Lower leg skin (tissue), 4 donors: ENCODE data around the gene CNRIP1. TPM values are rescaled to one million over a fixed set of nuclear protein-coding genes. Genes with fewer than 3 reads are reported as not detected.

ENCODE experiments used
- DNase-seq, 2 donors: peaks; one replicate each; pipeline ENCODE4 v3.0.0-alpha.2; 2019; ENCODE audit warnings: low spot score in 2 of 2
- H3K4me3 ChIP-seq: fragments of 200-600 bp; sonication (generic); 2 replicates; pipeline ENCODE4 v1.5.1; 2017; ENCODE audit warnings: mild to moderate bottlenecking, low read depth; ENCODE audit not compliant: poor library complexity, severe bottlenecking
- POLR2A ChIP-seq, 2 donors: fragments of 450-650 bp; IDR thresholded peaks; one replicate each; pipeline ENCODE4 v1.6.1; 2016 to 2017; ENCODE audit warnings: antibody characterized with exemption in 2 of 2, mild to moderate bottlenecking in 1 of 2, moderate library complexity in 1 of 2
- WGBS, 2 donors: methylation state at CpG; one replicate each; pipeline ENCODE4 v1.1.5; 2018; 5-methylcytosine and 5-hydroxymethylcytosine counted together
- intact Hi-C: fragments of 100-400 bp; cut with DNase I; formaldehyde crosslinking; loops from one replicate; pipeline ENCODE4 v1.15.0; 2023; ENCODE audit warnings: low total_unique reads
- total RNA-seq, 4 donors: library from RNA; depleted of rRNA; stranded (reverse); fragments of >200 nt; gene quantifications; one replicate each; pipeline ENCODE4 v1.1.0, GENCODE V29; 2016
- TF ChIP-seq, protein P1 (sequence below), 3 donors: fragments of 450-650 bp; IDR thresholded peaks; one replicate each; pipeline ENCODE4 v1.5.1; 2016; ENCODE audit warnings: antibody characterized with exemption in 3 of 3, mild to moderate bottlenecking in 3 of 3, moderate library complexity in 2 of 3

The CNRIP1 gene
- total RNA-seq, 4 donors from 2014 or later, result 5.7 to 12.8 (median 7.8) TPM

DNA sequence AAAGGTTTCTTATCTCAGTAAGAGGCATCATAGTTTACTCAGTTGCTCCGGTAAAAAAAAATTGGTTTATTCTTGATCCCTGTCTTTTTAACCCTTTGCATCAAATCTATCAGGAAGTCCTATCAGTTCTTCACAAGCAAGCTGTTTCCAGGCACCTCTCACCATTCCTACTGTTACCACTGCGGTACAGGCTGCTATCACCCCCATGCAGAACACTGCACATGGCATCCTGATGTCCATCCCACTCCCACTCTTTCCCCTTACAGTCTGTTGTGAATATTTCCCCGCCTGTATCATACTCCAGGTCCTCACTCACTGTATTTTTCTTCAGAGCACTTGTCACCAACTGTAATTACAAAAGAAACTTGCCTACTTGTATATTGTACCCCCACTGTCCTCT, 5.3 kb upstream of the CNRIP1 start:
- TF ChIP-seq, protein P1, sequence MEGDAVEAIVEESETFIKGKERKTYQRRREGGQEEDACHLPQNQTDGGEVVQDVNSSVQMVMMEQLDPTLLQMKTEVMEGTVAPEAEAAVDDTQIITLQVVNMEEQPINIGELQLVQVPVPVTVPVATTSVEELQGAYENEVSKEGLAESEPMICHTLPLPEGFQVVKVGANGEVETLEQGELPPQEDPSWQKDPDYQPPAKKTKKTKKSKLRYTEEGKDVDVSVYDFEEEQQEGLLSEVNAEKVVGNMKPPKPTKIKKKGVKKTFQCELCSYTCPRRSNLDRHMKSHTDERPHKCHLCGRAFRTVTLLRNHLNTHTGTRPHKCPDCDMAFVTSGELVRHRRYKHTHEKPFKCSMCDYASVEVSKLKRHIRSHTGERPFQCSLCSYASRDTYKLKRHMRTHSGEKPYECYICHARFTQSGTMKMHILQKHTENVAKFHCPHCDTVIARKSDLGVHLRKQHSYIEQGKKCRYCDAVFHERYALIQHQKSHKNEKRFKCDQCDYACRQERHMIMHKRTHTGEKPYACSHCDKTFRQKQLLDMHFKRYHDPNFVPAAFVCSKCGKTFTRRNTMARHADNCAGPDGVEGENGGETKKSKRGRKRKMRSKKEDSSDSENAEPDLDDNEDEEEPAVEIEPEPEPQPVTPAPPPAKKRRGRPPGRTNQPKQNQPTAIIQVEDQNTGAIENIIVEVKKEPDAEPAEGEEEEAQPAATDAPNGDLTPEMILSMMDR (IDR thresholded peaks at IDR 0.05), result no peak
- no peak for TF ChIP-seq POLR2A (IDR thresholded peaks at IDR 0.05)
- intact Hi-C loops, result no loop called here
- no peak overlapping the region for H3K4me3 ChIP-seq
- 78 to 83% methylated on average over 3 of the region's 3 CpGs for WGBS, 2 donors
- no peak for DNase-seq

DNA sequence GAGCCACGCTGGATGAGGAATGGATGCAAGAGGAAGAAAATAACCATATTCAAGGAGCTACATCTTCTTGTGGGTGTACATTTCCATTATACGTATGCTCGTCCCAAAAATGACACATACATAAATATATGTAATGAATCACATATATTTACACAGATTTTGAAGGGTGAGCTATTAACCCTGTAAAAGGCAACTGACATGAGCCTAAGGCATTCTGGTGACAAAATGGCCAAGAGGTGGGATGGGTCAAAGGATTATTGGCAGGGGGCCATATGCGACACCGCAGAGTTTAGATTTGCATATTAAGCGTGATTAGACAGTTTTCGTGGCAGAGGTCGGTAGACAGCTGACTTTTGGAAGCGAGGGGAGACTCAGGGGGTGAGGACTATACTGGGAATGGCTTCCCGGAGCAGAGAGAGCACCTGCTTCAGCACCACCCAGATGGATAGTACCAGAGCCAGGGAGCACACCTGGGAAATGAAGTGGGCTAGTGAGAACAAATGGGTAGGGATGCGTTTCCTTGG, 431 bp upstream of the CNRIP1 start:
- TF ChIP-seq, protein P1 (IDR thresholded peaks at IDR 0.05), result no peak
- TF ChIP-seq POLR2A (IDR thresholded peaks at IDR 0.05), result no peak
- 4 to 5% methylated on average over 11 of the region's 11 CpGs for WGBS, 2 donors
- no peak overlapping the region for H3K4me3 ChIP-seq
- DNase-seq, result no peak
- intact Hi-C loops, result no loop called here

DNA sequence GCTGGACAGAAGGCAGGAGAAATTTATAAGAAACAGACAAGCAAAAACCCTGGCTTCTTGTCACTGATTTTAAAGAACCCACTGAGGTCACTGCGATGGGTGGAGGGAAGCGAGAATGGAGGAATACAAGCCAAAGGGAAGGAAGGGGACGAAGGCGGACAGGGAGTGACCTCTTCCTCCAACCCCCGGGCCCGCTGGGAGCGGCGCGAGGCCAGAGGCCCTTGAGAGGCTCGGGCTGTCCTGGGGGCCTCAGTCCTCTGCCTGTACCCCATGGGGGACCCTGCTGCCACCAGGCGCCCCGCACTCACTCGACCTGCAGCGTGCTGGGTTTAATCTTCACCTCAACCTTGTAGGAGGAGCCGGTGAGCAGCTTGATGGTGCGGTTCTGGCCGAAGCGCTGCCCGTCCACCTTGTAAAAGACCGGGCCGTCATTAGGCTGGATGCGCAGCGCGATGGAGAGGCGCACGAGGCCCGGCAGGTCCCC, 793 bp downstream of the CNRIP1 start:
- intact Hi-C loops, result no loop called here
- H3K4me3 ChIP-seq, result peak overlapping the region; percentile 77
- 3 to 5% methylated on average over 11 to 23 of the region's 27 CpGs for WGBS, 2 donors
- DNase-seq, result peak in 1 of 2 donors; percentile 83
- TF ChIP-seq, protein P1 (IDR thresholded peaks at IDR 0.05), result no peak
- no peak for TF ChIP-seq POLR2A (IDR thresholded peaks at IDR 0.05)

DNA sequence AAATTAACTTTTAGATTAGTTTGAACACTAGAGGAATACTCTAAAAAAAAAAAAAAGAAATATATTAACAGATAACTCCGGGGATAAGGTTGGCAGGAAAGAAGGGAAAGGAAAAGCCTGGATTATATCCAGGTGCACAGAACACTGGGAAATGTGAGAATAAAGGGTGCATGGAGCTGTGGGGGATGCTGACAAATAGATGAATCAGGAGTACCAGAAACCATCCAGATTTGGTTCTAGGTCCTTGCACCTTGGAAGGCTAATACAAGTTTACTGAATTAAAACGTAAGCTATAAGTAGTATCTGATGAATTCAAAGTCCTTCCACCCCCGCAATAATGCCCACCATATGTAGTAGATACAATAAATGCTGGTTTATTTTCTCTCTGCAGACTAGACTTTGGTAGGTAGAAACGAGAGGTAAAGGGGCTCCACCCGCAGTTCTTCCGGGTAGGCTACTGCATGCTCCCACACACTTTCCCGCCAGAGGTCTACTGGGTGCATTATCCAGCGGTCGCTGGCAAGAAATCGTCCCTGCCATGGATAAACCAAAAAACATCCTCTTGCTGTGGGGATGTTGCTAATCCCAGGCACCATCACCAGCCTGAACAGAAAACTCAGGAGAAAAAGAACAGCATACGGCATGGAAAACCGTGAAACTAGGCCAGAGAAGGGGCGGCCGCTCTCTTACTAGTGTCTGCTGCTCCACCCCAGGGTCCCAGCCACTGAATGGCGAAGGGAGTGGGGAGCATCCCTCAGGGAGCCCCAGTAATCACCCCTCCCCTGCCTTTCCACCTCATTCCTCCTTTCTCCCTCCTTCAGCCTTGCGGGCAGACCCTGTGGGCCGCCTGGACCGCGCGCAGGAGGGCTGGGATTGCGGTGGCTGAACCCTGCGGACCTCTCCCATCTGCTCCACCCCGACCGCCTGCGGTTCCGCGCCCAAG, 1.5 kb downstream of the CNRIP1 start:
- 35% methylated on average over 27 of the region's 27 CpGs for WGBS, 2 donors
- intact Hi-C loops, result no loop called here
- TF ChIP-seq, protein P1 (IDR thresholded peaks at IDR 0.05), result no peak
- no peak for TF ChIP-seq POLR2A (IDR thresholded peaks at IDR 0.05)
- H3K4me3 ChIP-seq, result peak overlapping the region; percentile 77
- DNase-seq, result no peak

DNA sequence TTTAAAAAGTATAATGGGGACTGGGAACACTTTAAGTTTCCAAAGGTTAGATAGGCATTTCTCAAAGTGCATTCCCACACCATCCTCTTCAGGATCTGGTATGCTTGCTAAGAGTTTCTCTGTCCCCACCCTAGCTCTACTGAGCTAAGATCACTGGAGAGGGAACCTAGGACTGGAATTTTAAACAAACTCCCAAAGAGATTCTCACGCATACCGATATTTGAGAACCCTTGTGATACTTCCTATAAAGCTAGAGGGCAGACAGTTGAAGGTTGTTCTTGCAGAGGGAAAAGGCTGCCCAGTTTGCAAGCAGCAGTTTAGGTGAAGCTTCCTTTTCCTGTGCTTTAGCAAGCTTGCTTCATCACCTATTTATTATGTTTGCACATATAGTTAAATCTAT, 3.6 kb downstream of the CNRIP1 start:
- WGBS, 2 donors, result 54 to 65% methylated on average over 2 of the region's 2 CpGs
- no peak for DNase-seq
- TF ChIP-seq, protein P1 (IDR thresholded peaks at IDR 0.05), result no peak
- no peak for TF ChIP-seq POLR2A (IDR thresholded peaks at IDR 0.05)
- intact Hi-C loops, result no loop called here
- no peak overlapping the region for H3K4me3 ChIP-seq
